HG02870 (cell line): ENCODE measurements around the gene ADM2.

ENCODE experiments used
- ATAC-seq: cut with Tn5 transposase; IDR thresholded peaks from one replicate; pipeline ENCODE4 v1.9.1; 2021; ENCODE audit warnings: mild to moderate bottlenecking, moderate library complexity; ENCODE audit not compliant: unreplicated experiment

ADM2 gene

GRCh38 chr22:50445071-50445879 lies 36.1 kb upstream of the ADM2 start:
- no peak for ATAC-seq

GRCh38 chr22:50445880-50446707 lies 35.2 kb upstream of the ADM2 start:
- ATAC-seq = no peak

DNA sequence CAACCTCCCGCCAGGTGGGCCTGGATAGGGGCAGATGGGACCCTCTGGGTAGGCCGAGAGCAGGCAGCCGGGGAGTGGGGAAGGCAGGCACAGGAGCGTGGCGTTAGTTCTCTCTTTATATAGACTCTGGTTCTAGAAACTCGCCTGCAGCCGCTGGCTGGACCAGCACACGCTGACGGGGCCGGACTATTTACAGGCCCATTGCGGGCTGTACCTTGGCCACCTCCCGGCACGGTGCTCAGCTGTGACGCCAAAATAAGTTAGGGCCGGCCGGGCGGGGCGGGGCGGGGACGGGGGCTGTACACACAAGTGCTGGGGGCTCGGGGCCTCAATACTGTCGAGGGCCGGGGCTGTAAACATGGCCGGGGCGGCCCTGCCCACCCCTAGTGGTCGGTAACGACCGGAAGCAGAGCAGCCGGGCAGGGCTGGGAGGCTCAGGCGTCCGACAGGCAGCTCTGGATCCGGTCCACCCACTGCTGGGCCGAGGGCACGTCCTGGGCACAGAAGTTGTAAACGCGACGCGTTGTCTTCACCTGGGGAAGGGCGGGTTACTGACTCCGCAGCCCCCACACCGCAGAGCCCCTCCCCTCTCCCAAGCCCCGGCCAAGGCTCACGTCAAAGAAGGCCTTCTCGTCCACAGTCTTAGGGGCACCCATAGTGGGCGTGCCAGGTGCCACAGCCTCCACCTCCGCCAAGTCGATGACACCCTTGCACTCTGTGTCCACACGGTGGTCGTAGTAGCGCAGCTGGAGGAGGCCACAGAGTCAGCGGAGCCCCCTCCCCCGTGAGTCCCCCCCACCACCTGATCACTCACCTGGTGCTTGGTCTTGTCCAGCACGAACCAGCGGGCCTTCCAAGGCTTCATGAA lies 34.4 kb upstream of the ADM2 start:
- no peak for ATAC-seq

GRCh38 chr22:50447576-50448551 lies 33.5 kb upstream of the ADM2 start:
- no peak for ATAC-seq

DNA sequence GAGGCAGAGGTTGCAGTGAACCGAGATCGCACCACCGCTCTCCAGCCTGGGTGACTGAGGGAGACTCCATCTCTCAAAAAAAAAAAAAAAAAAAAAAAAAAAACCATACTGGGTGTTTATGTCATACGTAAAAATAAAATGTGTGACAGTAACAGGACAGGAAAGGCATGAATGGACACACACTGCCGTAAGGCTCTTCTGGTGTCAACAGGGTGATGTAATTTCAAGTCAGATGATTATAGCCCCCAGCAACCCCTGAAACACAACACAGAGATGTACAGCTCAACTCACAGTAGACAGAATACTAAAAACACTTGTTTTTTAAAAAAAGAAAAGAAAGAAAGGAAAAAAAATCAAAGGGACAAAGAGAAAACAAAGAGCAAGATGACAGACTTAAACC lies 28.7 kb upstream of the ADM2 start:
- no peak for ATAC-seq

DNA sequence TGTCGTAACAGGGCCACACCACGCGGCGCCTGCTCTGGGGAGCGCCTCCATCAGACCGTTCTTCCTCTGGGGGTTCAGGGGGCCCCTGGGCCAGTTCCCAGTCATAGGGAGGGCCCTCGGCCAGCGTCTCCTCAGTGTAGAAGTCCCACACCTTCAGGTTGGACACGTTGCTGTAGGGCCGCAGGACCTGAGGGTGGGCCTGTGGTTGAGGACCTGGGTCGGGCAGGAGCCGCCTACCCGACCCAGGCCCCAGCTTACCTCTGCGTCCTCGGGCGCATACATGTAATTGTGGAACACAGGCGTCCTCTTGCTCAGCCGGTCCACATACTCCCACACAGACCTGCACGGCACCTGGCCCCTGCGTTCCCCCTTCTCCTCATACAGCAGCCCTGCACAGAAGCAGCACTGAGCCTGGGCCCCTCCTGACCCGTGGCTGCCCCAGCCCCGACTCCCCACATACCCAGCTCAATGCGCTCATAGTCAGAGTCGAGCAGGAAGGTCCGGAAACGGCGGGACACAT lies 26.7 kb upstream of the ADM2 start:
- ATAC-seq = no peak

DNA sequence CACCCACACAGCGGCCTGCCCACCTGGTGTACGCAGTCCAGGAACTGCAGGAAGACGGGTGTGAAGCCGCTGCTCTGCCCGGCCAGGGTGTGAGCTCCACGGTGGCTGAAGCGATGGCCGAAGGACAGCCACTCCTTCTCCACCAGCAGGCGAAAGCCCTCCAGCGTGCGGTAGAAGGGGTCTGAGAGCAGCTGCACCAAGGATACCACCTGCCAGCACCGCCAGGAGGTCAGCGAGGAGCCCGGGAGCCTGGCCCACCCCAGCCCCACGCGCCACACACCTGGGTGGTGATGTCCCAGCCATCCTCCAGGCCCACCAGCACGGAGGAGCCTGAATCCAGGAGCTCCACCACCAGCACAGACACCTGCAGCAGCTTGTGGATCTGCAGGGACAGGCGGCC lies 26.1 kb upstream of the ADM2 start:
- no peak for ATAC-seq

- ATAC-seq = no peak
These were observed 25.3 kb upstream of the ADM2 start for GRCh38 chr22:50456026-50456425.

DNA sequence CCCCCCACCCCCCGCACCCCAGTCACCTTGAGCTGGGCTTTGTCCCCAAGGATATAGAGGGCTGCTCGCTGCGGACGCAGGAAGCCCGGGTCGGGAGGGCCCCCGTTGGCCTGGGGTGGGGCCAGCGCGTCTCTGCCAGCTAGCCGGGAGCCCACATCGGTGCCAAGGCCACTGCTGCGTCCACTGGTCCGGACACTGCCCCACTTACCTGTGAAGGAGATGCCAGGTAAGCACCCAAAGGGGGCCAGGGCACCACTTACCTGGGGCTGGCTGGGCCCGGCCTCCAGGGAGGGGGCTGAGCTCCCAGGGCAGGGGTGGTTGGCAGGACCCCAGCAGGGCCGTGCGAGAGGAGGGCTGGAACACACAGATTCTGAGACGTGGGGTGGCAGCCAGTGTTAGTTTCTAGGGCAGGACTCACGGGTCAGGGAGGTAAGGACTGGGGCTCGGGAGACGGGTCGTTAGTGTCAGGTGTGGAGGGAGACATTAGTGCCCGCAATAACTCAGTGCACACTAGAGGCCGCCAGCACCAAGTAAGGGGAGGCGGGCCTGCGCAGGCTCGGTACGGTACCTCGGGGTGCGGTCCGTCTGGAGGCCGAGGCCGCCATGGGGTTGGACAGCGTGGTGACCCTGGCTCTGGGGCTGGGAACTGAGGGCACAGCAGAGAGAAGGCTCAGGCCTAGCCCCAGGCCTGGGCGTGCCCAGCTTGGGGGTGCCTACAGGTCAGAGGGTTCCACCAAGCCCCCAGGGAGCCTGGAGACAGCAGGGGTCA lies 24.7 kb upstream of the ADM2 start:
- no peak for ATAC-seq

DNA sequence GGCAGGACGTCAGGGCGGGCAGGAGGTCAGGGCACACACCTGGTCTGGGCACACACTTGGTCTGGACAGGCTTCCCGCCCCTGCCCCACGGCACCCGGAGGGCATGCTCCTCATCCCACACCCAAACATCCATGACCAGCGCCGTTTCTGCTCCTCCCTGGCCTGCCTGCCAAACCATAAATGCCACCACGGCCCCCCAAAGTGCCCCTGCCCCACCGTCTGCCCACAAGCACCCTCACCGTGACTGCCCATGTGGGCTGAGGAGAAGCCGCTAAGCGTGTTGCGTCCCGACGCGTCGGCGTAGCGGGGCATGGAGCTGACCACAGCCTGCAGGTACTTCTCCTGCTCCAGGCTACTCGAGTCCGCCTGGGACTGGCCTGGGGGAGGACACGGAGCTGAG lies 22.3 kb upstream of the ADM2 start:
- no peak for ATAC-seq

DNA sequence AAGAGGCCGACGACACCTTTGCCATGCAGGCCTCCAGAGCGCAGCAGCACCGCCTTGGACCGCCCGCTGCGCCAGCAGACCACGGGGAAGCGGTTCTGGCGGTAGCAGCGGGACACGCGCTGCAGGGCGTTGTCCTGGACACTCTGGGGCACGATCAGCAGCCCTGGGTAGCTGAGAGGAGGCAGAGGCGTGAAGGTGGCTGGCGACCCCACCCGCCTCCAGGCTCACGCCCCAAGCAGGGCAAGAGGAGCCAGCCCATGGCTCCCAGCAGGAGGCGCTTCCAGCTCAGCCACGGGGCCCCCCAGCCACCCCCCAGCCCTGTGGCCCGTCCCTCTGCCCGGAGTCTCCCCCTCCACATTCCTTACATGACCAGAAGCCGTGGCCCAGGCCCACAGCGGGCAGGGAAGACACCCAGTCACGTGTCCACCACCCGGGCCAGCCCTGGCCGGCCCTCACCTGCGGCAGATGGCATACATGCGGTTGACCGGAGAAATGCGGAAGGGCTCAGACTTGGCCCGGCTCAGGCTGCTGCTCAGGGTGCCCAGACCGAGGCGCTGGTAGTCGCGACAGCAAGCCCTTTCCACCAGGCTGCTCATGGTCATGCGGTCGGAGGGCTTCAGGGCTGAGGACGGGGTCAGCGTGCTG lies 21.7 kb upstream of the ADM2 start:
- ATAC-seq = no peak

DNA sequence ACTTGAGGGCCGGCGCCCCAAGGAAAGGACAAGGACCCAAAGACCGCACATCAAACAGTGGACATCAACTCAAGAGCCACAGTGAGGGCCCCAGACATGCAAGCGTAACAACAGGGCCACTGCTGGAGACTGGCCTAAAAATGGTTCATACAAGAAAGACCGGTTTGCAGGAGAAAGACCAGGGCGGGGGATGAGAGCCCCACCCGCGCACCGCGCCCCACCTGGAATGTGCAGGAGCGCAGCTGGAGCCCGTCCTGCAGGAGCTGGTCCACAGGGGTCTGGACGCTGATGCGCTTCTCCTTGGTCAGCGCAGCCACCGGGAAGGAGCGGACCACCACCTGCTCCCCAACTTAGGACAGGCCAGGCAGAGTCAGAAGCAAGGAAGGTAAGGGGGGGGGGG lies 20.4 kb upstream of the ADM2 start:
- no peak for ATAC-seq

- no peak for ATAC-seq
These were observed 19.8 kb upstream of the ADM2 start for GRCh38 chr22:50461536-50461935.

- no peak for ATAC-seq
These were observed 19.3 kb upstream of the ADM2 start for GRCh38 chr22:50461979-50462540.

DNA sequence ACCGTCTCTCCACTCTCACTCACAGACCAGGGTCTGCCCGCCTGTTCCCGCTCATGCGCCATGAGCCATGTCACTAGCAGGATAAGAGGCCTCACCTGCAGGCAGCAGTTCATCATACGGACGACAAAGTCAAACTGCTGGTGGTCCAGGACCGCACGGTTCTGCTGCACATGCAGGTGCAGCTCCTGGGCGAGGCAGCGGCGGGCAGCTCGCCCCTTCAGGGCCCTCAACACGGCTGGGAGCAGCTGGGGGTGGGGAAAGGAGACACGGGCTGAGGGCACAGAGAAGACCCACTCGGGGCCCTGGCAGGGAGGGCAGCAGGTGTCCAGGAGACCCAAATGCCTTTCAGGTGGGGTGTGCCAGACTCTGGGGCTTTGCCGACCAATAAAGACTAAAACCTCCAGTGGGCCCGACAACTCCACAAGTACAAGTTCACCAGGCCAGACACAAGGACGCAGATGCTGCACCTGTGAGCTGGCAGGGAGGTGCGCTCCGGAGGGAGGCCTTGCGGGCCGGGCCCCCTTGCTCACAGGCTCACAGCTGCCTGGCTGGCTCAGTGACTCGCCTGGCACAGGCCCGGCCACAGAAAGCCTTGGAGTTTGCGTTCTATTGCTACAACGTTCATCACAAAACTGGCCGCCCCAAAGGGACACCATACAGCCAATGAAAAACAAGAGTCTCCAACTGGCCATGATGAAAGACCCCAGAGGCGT lies 18.0 kb upstream of the ADM2 start:
- no peak for ATAC-seq

GRCh38 chr22:50464451-50464850 lies 16.9 kb upstream of the ADM2 start:
- ATAC-seq = no peak

DNA sequence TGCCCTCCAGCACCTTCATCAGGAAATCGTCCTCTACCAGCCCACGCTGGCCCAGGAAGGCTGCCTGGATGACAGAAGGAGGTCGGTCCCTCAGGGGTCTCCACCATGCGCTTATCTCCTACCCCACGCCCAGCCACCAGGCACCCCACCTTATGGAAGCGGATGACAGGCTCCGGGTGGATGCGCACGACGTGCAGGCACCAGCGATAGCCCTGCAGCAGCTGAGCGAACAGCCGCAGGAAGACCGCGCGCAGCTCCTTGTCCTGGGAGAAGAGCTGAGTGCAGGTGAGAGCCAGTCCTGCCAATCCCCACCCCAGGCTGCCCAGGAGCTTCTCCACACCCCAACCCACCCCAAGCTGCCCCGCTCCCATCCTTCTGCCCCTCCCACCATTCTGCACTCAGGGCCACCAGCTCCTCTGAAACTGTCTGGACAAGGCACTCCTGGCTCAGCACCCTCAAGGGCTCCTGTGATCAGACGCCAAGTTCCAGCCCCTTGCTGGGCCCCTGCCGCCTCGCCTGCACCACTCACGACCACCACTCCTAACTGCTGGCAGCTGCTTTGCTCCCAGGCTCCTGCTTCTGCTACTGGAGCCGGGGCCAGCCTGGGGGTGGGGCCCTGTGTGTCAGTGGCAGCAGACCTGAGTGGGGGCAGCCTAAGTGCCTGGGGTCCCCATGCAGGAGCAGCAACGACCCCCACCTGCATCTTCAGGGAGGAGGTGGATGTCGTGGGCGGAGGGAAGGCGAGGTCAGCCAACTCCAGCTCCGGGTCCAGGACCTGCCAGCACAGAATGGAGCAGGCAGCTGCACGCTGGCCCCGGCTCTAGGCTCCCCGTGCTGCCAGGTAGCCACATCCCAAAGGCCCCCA lies 16.0 kb upstream of the ADM2 start:
- no peak for ATAC-seq
